HL-60 (cell line): ENCODE data around the gene PTPRM.

Experiments used
- CTCF ChIP-seq: IDR thresholded peaks from one replicate; pipeline ENCODE4 v1.5.1; 2011; ENCODE audit warnings: low read length, control low read depth, inconsistent platforms; ENCODE audit not compliant: insufficient read depth
- GABPA ChIP-seq: IDR thresholded peaks from 2 replicates; pipeline ENCODE4 v1.6.1; 2012; ENCODE audit warnings: low read depth
- SPI1 ChIP-seq: IDR thresholded peaks from 2 replicates; pipeline ENCODE4 v1.6.1; 2012; ENCODE audit warnings: low read depth, mild to moderate bottlenecking, borderline replicate concordance
- TF ChIP-seq, protein P1 (sequence below): IDR thresholded peaks from 2 replicates; pipeline ENCODE4 v1.6.1; 2012; ENCODE audit warnings: low read depth; ENCODE audit not compliant: insufficient replicate concordance

GRCh38 chr18:8286303-8286702, 719.2 kb downstream of the PTPRM start:
- TF ChIP-seq CTCF (no peak), GABPA (no peak), SPI1 (no peak)
- TF ChIP-seq, protein P1, sequence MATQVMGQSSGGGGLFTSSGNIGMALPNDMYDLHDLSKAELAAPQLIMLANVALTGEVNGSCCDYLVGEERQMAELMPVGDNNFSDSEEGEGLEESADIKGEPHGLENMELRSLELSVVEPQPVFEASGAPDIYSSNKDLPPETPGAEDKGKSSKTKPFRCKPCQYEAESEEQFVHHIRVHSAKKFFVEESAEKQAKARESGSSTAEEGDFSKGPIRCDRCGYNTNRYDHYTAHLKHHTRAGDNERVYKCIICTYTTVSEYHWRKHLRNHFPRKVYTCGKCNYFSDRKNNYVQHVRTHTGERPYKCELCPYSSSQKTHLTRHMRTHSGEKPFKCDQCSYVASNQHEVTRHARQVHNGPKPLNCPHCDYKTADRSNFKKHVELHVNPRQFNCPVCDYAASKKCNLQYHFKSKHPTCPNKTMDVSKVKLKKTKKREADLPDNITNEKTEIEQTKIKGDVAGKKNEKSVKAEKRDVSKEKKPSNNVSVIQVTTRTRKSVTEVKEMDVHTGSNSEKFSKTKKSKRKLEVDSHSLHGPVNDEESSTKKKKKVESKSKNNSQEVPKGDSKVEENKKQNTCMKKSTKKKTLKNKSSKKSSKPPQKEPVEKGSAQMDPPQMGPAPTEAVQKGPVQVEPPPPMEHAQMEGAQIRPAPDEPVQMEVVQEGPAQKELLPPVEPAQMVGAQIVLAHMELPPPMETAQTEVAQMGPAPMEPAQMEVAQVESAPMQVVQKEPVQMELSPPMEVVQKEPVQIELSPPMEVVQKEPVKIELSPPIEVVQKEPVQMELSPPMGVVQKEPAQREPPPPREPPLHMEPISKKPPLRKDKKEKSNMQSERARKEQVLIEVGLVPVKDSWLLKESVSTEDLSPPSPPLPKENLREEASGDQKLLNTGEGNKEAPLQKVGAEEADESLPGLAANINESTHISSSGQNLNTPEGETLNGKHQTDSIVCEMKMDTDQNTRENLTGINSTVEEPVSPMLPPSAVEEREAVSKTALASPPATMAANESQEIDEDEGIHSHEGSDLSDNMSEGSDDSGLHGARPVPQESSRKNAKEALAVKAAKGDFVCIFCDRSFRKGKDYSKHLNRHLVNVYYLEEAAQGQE, result no peak
